IPS DF 4.7 (cell line): ENCODE results near the gene ANKHD1.
"Not testable (repeated sequence)": the region's sequence is repeated elsewhere in the genome, so short reads cannot be mapped to it uniquely, and the experiment has no call there.

ENCODE experiments used
- DNase-seq: peaks from one replicate; pipeline ENCODE4 v3.0.0-alpha.2; 2013; ENCODE audit warnings: low spot score; ENCODE audit errors: extremely low read depth

ANKHD1 gene

GRCh38 chr5:140423609-140424008, 22.0 kb downstream of the ANKHD1 start:
- no peak for DNase-seq

- DNase-seq, result no peak
These were observed 22.5 kb downstream of the ANKHD1 start for GRCh38 chr5:140424135-140424534.

GRCh38 chr5:140427726-140428125, 26.1 kb downstream of the ANKHD1 start:
- DNase-seq, result not testable (repeated sequence)

GRCh38 chr5:140429724-140430123, 28.1 kb downstream of the ANKHD1 start:
- DNase-seq, result no peak

GRCh38 chr5:140432212-140432611, 30.6 kb downstream of the ANKHD1 start:
- DNase-seq, result no peak

GRCh38 chr5:140432916-140433315, 31.3 kb downstream of the ANKHD1 start:
- no peak for DNase-seq

- DNase-seq, result not testable (repeated sequence)
These were observed 55.7 kb downstream of the ANKHD1 start for GRCh38 chr5:140457368-140457767.

- no peak for DNase-seq
These were observed 65.5 kb downstream of the ANKHD1 start for GRCh38 chr5:140466981-140467742.

GRCh38 chr5:140468188-140468587, 66.6 kb downstream of the ANKHD1 start:
- no peak for DNase-seq

- DNase-seq, result no peak
These were observed 67.6 kb downstream of the ANKHD1 start for GRCh38 chr5:140469259-140469658.

GRCh38 chr5:140480310-140481014, 78.8 kb downstream of the ANKHD1 start:
- no peak for DNase-seq

- no peak for DNase-seq
These were observed 80.1 kb downstream of the ANKHD1 start for GRCh38 chr5:140481758-140482157.

- no peak for DNase-seq
These were observed 81.4 kb downstream of the ANKHD1 start for GRCh38 chr5:140483055-140483454.

- not testable (repeated sequence) for DNase-seq
These were observed 86.5 kb downstream of the ANKHD1 start for GRCh38 chr5:140488141-140488540.

GRCh38 chr5:140488914-140489313, 87.3 kb downstream of the ANKHD1 start:
- no peak for DNase-seq

- no peak for DNase-seq
These were observed 96.3 kb downstream of the ANKHD1 start for GRCh38 chr5:140497897-140498296.

- DNase-seq, result no peak
These were observed 97.0 kb downstream of the ANKHD1 start for GRCh38 chr5:140498591-140498990.

- no peak for DNase-seq
These were observed 101.2 kb downstream of the ANKHD1 start for GRCh38 chr5:140502834-140503233.

- DNase-seq, result no peak
These were observed 108.3 kb downstream of the ANKHD1 start for GRCh38 chr5:140509898-140510297.

GRCh38 chr5:140513124-140513523, 111.5 kb downstream of the ANKHD1 start:
- no peak for DNase-seq

GRCh38 chr5:140524003-140524402, 122.4 kb downstream of the ANKHD1 start:
- no peak for DNase-seq

- no peak for DNase-seq
These were observed 138.6 kb downstream of the ANKHD1 start for GRCh38 chr5:140540227-140540626.

GRCh38 chr5:140542972-140543371, 141.3 kb downstream of the ANKHD1 start:
- no peak for DNase-seq
